Keratinocyte (primary cell): Measurements from ENCODE around the gene KIF13A. TPM values are rescaled to one million over a fixed set of nuclear protein-coding genes. Genes with fewer than 3 reads are reported as not detected.

Experiments
- DNase-seq: peaks from one replicate; pipeline ENCODE4 v3.0.0-alpha.2; 2011; ENCODE audit warnings: low read depth, missing footprints, low spot score
- FAIRE-seq: peaks from 2 replicates; lab custom pipeline; 2011; peaks lifted over from hg19 to GRCh38; lab: Jason Lieb, UNC
- H2AFZ ChIP-seq: 2 replicates; pipeline ENCODE4 v1.6.0; 2012; ENCODE audit warnings: low read length, control low read depth, inconsistent platforms; ENCODE audit not compliant: control insufficient read depth
- H3K27ac ChIP-seq: 2 replicates; pipeline ENCODE4 v1.5.1; 2011; ENCODE audit warnings: low read length; ENCODE audit not compliant: control insufficient read depth, insufficient read depth
- H3K27me3 ChIP-seq: 3 replicates; pipeline ENCODE4 v1.6.0; 2011; ENCODE audit warnings: low read length; ENCODE audit not compliant: control insufficient read depth, insufficient read depth; ENCODE audit errors: extremely low read depth
- H3K36me3 ChIP-seq, 2 experiments: 2 replicates in 1 of 2; 3 replicates in 1 of 2; pipeline ENCODE4 v1.5.1; 2011; ENCODE audit warnings: low read length in 2 of 2, mild to moderate bottlenecking in 1 of 2; ENCODE audit not compliant: control insufficient read depth in 2 of 2, insufficient read depth in 2 of 2; ENCODE audit errors: extremely low read depth in 1 of 2
- H3K4me1 ChIP-seq: 3 replicates; pipeline ENCODE4 v1.5.1; 2011; ENCODE audit warnings: low read length; ENCODE audit not compliant: control insufficient read depth, insufficient read depth; ENCODE audit errors: extremely low read depth
- H3K4me2 ChIP-seq: 3 replicates; pipeline ENCODE4 v1.6.0; 2011; ENCODE audit warnings: low read depth, low read length; ENCODE audit not compliant: control insufficient read depth, insufficient read depth; ENCODE audit errors: extremely low read depth
- H3K4me3 ChIP-seq, 3 experiments: fragments of 200-600 bp in 1 of 3; sonication (generic) in 1 of 3; 2 replicates in 2 of 3; 3 replicates in 1 of 3; pipeline ENCODE4 v1.5.1; 2011 to 2016; ENCODE audit warnings: low read length in 3 of 3, mild to moderate bottlenecking in 3 of 3, control low read depth in 2 of 3, inconsistent platforms in 1 of 3, low read depth in 1 of 3, mixed read lengths in 1 of 3, mixed run types in 1 of 3, moderate library complexity in 1 of 3; ENCODE audit not compliant: control insufficient read depth in 2 of 3, insufficient read depth in 2 of 3; ENCODE audit errors: extremely low read depth in 1 of 3
- H3K79me2 ChIP-seq: 2 replicates; pipeline ENCODE4 v1.6.0; 2012; ENCODE audit warnings: low read length; ENCODE audit not compliant: control insufficient read depth, insufficient read depth
- H3K9ac ChIP-seq: 3 replicates; pipeline ENCODE4 v1.6.0; 2011; ENCODE audit warnings: low read length; ENCODE audit not compliant: control insufficient read depth, insufficient read depth; ENCODE audit errors: extremely low read depth
- H3K9me1 ChIP-seq: 3 replicates; pipeline ENCODE4 v1.6.0; 2011; ENCODE audit warnings: low read length; ENCODE audit not compliant: control insufficient read depth, insufficient read depth; ENCODE audit errors: extremely low read depth
- H3K9me3 ChIP-seq: 2 replicates; pipeline ENCODE4 v1.5.1; 2012; ENCODE audit warnings: low read depth, low read length; ENCODE audit not compliant: control insufficient read depth
- H4K20me1 ChIP-seq: 3 replicates; pipeline ENCODE4 v1.6.0; 2011; ENCODE audit warnings: low read length; ENCODE audit not compliant: control insufficient read depth, insufficient read depth; ENCODE audit errors: extremely low read depth
- EZH2 ChIP-seq: IDR thresholded peaks from one replicate; pipeline ENCODE4 v1.6.1; 2012; ENCODE audit warnings: inconsistent platforms, mild to moderate bottlenecking, low read length, moderate library complexity
- dilution Hi-C: fragments of 300-500 bp; cut with MboI; formaldehyde crosslinking; loops from one replicate; pipeline ENCODE4 v1.7.0; 2020; ENCODE audit warnings: low sequenced_read_pairs; ENCODE audit not compliant: extremely low pct_ligation_motif_present
- polyA plus RNA-seq, 5 experiments: library from polyadenylated mRNA; depleted of rRNA in 3 of 5; stranded (reverse) in 3 of 5; stranded (forward) in 1 of 5; unstranded in 1 of 5; fragments of >200 nt; gene quantifications; 1 replicate in 1 of 5; 2 replicates in 3 of 5; 3 replicates in 1 of 5; pipeline versions ENCODE4 v1.2.1 to v1.2.3, GENCODE V29; 2011 to 2012; ENCODE audit warnings: missing spikeins in 2 of 5, low read depth in 1 of 5, low replicate concordance in 1 of 5
- TF ChIP-seq, protein P1 (sequence below), 3 experiments: IDR thresholded peaks in 1 of 3; conservative IDR thresholded peaks in 1 of 3; optimal IDR thresholded peaks in 1 of 3; 2 replicates in 2 of 3; 3 replicates in 1 of 3; pipeline versions ENCODE3 to v1.5.1; 2011; ENCODE audit warnings: low read length in 3 of 3, mild to moderate bottlenecking in 3 of 3, moderate library complexity in 2 of 3, control low read depth in 1 of 3, inconsistent platforms in 1 of 3; ENCODE audit not compliant: insufficient read depth in 2 of 3; ENCODE audit errors: extremely low read depth in 1 of 3

The KIF13A gene
- polyA plus RNA-seq, 1 donor (not counting 4 experiments of a cell fraction or from before 2014, with no cell fraction given): 96.2 TPM

DNA sequence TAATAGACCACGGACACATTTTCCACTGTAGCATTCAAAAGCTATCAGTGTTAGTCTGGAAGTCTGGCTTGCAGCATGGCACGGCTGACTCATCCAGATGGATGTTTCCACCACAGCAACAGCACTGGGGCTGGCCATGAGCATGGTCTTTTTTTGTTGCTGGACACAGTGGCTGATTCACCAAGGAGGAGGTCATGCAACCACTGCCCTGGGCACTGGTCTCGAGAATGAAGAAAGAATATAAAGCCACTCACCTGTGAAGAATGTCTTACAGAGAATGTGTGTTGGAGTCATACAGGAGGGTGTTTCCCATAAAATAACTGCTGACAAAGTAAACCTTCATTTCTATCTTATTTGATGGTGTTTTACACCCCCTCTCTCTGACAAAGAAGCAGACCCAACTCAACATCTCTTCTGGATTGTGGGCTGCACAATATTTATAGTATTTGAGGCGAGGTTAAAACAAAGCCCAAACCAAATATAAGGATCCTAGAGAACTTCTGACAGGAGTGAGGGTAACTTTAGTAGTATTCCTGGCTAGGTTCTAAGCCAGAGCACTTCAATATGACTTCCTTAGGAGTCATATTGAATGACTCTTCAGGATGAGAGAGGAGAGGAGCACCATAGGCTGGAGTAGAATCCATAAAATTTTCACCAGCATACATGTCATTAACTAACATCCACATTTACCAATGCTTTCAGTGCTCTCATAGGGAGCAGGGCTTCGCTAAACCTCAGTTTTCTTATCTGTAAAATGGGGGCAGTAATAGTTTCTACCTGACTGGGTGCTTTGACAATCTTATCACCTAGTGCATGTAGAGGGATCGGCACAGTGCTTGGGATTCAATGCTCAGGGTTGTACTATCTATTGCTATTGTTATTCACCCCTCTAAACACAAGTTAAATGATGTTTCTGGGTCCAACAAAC, 121.4 kb downstream of the KIF13A start:
- DNase-seq: peak; percentile 99
- dilution Hi-C loops: no loop called here
- Histone ChIP-seq H3K4me3 (peak overlapping the region in 2 of 3 experiments; percentile 45 to 48), H3K27me3 (no peaks in the 10 kb centered on the region), H3K9me1 (no peaks in the 10 kb centered on the region), H3K4me1 (peaks cover 76% of the 10 kb centered on the region), H3K9ac (peak overlapping the region; percentile 80), H3K79me2 (peaks cover 19% of the 10 kb centered on the region), H3K9me3 (no peaks in the 10 kb centered on the region), H3K4me2 (peak overlapping the region; percentile 89), H2AFZ (no peak overlapping the region), H3K27ac (peak overlapping the region; percentile 99), H4K20me1 (no peaks in the 10 kb centered on the region), H3K36me3 (peaks cover 0 to 6% of the 10 kb centered on the region in 2 experiments)
- TF ChIP-seq, protein P1, sequence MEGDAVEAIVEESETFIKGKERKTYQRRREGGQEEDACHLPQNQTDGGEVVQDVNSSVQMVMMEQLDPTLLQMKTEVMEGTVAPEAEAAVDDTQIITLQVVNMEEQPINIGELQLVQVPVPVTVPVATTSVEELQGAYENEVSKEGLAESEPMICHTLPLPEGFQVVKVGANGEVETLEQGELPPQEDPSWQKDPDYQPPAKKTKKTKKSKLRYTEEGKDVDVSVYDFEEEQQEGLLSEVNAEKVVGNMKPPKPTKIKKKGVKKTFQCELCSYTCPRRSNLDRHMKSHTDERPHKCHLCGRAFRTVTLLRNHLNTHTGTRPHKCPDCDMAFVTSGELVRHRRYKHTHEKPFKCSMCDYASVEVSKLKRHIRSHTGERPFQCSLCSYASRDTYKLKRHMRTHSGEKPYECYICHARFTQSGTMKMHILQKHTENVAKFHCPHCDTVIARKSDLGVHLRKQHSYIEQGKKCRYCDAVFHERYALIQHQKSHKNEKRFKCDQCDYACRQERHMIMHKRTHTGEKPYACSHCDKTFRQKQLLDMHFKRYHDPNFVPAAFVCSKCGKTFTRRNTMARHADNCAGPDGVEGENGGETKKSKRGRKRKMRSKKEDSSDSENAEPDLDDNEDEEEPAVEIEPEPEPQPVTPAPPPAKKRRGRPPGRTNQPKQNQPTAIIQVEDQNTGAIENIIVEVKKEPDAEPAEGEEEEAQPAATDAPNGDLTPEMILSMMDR (optimal IDR thresholded peaks at IDR 0.05 in 1 of 3, IDR thresholded peaks at IDR 0.05 in 1 of 3, conservative IDR thresholded peaks at IDR 0.05 in 1 of 3; ENCODE audit: extremely low read depth in 1 of 3, insufficient read depth in 2 of 3, low read length in 3 of 3): no peak
- no peak for TF ChIP-seq EZH2
- peak; percentile 97 for FAIRE-seq

DNA sequence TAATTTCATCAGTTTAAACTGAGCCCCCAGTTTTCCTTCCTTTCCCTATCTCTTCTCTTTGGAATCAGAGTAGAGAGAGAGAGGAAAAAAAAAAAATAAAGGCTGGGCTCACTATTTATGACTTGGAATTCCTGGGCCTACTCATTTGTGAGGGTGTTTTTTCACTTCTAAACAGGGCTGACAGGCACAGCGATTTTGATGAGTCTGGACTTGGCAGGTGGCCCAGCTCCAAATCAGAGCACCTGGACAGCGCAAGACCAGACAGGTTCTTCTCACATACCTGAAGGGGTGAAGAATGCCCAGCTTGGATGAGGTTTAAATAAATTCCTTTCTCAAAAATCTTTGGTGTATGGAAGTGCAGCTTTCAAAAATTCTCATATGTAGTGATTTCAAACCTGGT, 122.2 kb downstream of the KIF13A start:
- Histone ChIP-seq H4K20me1 (no peaks in the 10 kb centered on the region), H3K4me1 (peaks cover 74% of the 10 kb centered on the region), H3K27me3 (no peaks in the 10 kb centered on the region), H3K9ac (peak overlapping the region; percentile 80), H3K9me3 (no peaks in the 10 kb centered on the region), H3K4me2 (peak overlapping the region; percentile 89), H3K36me3 (peaks cover 0 to 6% of the 10 kb centered on the region in 2 experiments), H3K9me1 (no peaks in the 10 kb centered on the region), H3K4me3 (peak overlapping the region in 2 of 3 experiments; percentile 44 to 45), H3K79me2 (peaks cover 20% of the 10 kb centered on the region), H3K27ac (peak overlapping the region; percentile 99), H2AFZ (no peak overlapping the region)
- peak; percentile 97 for DNase-seq
- FAIRE-seq: peak; percentile 67
- dilution Hi-C loops: no loop called here
- no peak for TF ChIP-seq EZH2
- TF ChIP-seq, protein P1 (optimal IDR thresholded peaks at IDR 0.05 in 1 of 3, IDR thresholded peaks at IDR 0.05 in 1 of 3, conservative IDR thresholded peaks at IDR 0.05 in 1 of 3; ENCODE audit: extremely low read depth in 1 of 3, insufficient read depth in 2 of 3, low read length in 3 of 3): no peak
